GM12878 (cell line): ENCODE data around the gene UQCRQ. TPM values are rescaled to one million over a fixed set of nuclear protein-coding genes. Genes with fewer than 3 reads are reported as not detected.
A peak's percentile ranks its signal among the peaks of the same experiment; 100 is the strongest.

Experiments used
- ATAC-seq: fragments of 200-7000 bp; cut with Tn5 transposase; 3 replicates; pipeline ENCODE4 v1.9.1; 2020; ENCODE audit warnings: mild to moderate bottlenecking, moderate library complexity
- BruUV-seq: library from RNA; stranded (reverse); fragments of 400-500 nt; replicated peaks from 2 replicates; lab custom pipeline; 2021; lab: Mats Ljungman, UMichigan
- CTCF ChIA-PET: fragments of 300-600 bp; sonication (Branson Sonifier 250); formaldehyde crosslinking; extraction: SDS; loops from one replicate; lab custom pipeline; 2021; ENCODE audit warnings: inconsistent platforms; lab: Yijun Ruan, JAX
- POLR2A ChIA-PET: fragments of 350-600 bp; formaldehyde crosslinking; extraction: SDS; loops from one replicate; lab custom pipeline; 2021; ENCODE audit warnings: inconsistent platforms; lab: Charles Lee
- RAD21 ChIA-PET: fragments of 300-600 bp; sonication (Branson Sonifier 250); formaldehyde crosslinking; loops from one replicate; lab custom pipeline; 2023; ENCODE audit warnings: antibody characterized with exemption; ENCODE audit not compliant: unreplicated experiment; lab: Charles Lee
- SMC1A ChIA-PET: fragments of 300-600 bp; sonication (Branson Sonifier 250); formaldehyde crosslinking; loops from one replicate; lab custom pipeline; 2023; ENCODE audit not compliant: unreplicated experiment, uncharacterized antibody; lab: Charles Lee
- DNase-seq: peaks from one replicate; pipeline ENCODE4 v3.0.0-alpha.2; 2011; ENCODE audit warnings: low read depth, low spot score
- FAIRE-seq: peaks from 3 replicates; lab custom pipeline; 2011; peaks lifted over from hg19 to GRCh38; lab: Jason Lieb, UNC
- H2AFZ ChIP-seq: 2 replicates; pipeline ENCODE4 v1.6.0; 2011; ENCODE audit warnings: low read depth, low read length, control low read depth; ENCODE audit not compliant: control insufficient read depth
- H3K27ac ChIP-seq: 2 replicates; pipeline ENCODE4 v1.5.1; 2011; ENCODE audit warnings: control low read depth; ENCODE audit not compliant: control insufficient read depth, insufficient read depth
- H3K27me3 ChIP-seq, 2 experiments: replicated peaks in 1 of 2; 2 replicates each; pipeline versions ENCODE4 v1.6.0 to v1.6.1; 2011; ENCODE audit warnings: low read length in 1 of 2; ENCODE audit not compliant: control insufficient read depth in 2 of 2, insufficient read depth in 2 of 2
- H3K36me3 ChIP-seq, 2 experiments: 2 replicates each; pipeline ENCODE4 v1.5.1; 2011; ENCODE audit warnings: low read length in 1 of 2; ENCODE audit not compliant: control insufficient read depth in 2 of 2, insufficient read depth in 2 of 2
- H3K4me1 ChIP-seq: 2 replicates; pipeline ENCODE4 v1.6.1; 2011; ENCODE audit warnings: mild to moderate bottlenecking, low read length, moderate library complexity, mixed read lengths; ENCODE audit not compliant: control insufficient read depth, insufficient read depth
- H3K4me2 ChIP-seq: 2 replicates; pipeline ENCODE4 v1.6.0; 2011; ENCODE audit warnings: control low read depth; ENCODE audit not compliant: control insufficient read depth, insufficient read depth
- H3K4me3 ChIP-seq: fragments of 200-600 bp; sonication (generic); 2 replicates; pipeline ENCODE4 v1.5.1; 2016
- H3K79me2 ChIP-seq: 2 replicates; pipeline ENCODE4 v1.6.0; 2011; ENCODE audit warnings: low read length; ENCODE audit not compliant: control insufficient read depth, insufficient read depth
- H3K9ac ChIP-seq: 2 replicates; pipeline ENCODE4 v1.8.0; 2011; ENCODE audit warnings: low read length, control low read depth, mixed read lengths; ENCODE audit not compliant: control insufficient read depth, insufficient read depth
- H3K9me3 ChIP-seq: replicated peaks from 3 replicates; pipeline ENCODE4 v1.5.1; 2011; ENCODE audit warnings: mild to moderate bottlenecking, low read length; ENCODE audit not compliant: control insufficient read depth, insufficient read depth
- H4K20me1 ChIP-seq: 2 replicates; pipeline ENCODE4 v1.6.0; 2011; ENCODE audit not compliant: control insufficient read depth, insufficient read depth
- CTCF ChIP-seq, 3 experiments: IDR thresholded peaks in 2 of 3; conservative IDR thresholded peaks in 1 of 3; 2 replicates each; pipeline ENCODE4 v1.5.1; 2011; ENCODE audit warnings: low read depth in 3 of 3, low read length in 3 of 3, mild to moderate bottlenecking in 3 of 3, control low read depth in 2 of 3, moderate library complexity in 2 of 3, inconsistent platforms in 1 of 3, mixed read lengths in 1 of 3; ENCODE audit not compliant: control insufficient read depth in 2 of 3, insufficient read depth in 1 of 3; ENCODE audit errors: extremely low read depth in 1 of 3
- IKZF1 ChIP-seq: fragments of 450-650 bp; conservative IDR thresholded peaks from 2 replicates; pipeline ENCODE4 v1.6.1; 2017; ENCODE audit warnings: antibody characterized with exemption, mild to moderate bottlenecking
- PAX8 ChIP-seq: fragments of 450-650 bp; IDR thresholded peaks from 2 replicates; pipeline ENCODE4 v1.6.1; 2017; ENCODE audit warnings: mild to moderate bottlenecking, moderate library complexity
- RAD21 ChIP-seq: IDR thresholded peaks from 2 replicates; pipeline ENCODE4 v1.6.1; 2011; ENCODE audit warnings: mild to moderate bottlenecking, low read depth, low read length, moderate library complexity; ENCODE audit not compliant: insufficient read depth
- SMC3 ChIP-seq: IDR thresholded peaks from 2 replicates; pipeline ENCODE4 v1.6.1; 2011; ENCODE audit warnings: low read length, improper control_type of control experiment, borderline replicate concordance
- SREBF1 ChIP-seq: IDR thresholded peaks from 2 replicates; pipeline ENCODE4 v1.6.1; 2012; ENCODE audit warnings: mild to moderate bottlenecking, low read length
- USF2 ChIP-seq: IDR thresholded peaks from 2 replicates; pipeline ENCODE4 v1.6.1; 2011; ENCODE audit warnings: low read depth, low read length, improper control_type of control experiment, borderline replicate concordance
- YY1 ChIP-seq: IDR thresholded peaks from 2 replicates; pipeline ENCODE4 v1.6.1; 2011; ENCODE audit warnings: low read depth, mild to moderate bottlenecking, low read length
- WGBS: methylation state at CpG from one replicate; pipeline ENCODE4 v1.1.6; 2016; ENCODE audit warnings: low lambda C conversion rate; ENCODE audit not compliant: insufficient replicate concordance, insufficient coverage; ENCODE audit errors: missing lambda C conversion rate; 5-methylcytosine and 5-hydroxymethylcytosine counted together
- in situ Hi-C: fragments of 300-500 bp; cut with MboI; formaldehyde crosslinking; loops from 9 replicates; pipeline ENCODE4 v1.14.3; 2018; ENCODE audit warnings: mixed read lengths
- intact Hi-C: fragments of 100-400 bp; cut with micrococcal nuclease; formaldehyde crosslinking; loops from one replicate; pipeline ENCODE4 v1.14.2; 2022; ENCODE audit not compliant: unreplicated experiment
- polyA plus RNA-seq, 11 experiments: library from polyadenylated mRNA; depleted of rRNA in 4 of 11; unstranded in 6 of 11; stranded (reverse) in 5 of 11; fragments of >200 nt; fragmentation: Nextera tagmentation in 4 of 11; fragmentation: Illumina TruSeq in 1 of 11; extraction: Ambion mirVana in 4 of 11; extraction: Trizol in 1 of 11; gene quantifications; 1 replicate in 1 of 11; 2 replicates in 10 of 11; pipeline versions ENCODE4 v1.2.1 to v1.2.3, GENCODE V29; 2011 to 2016; ENCODE audit warnings: inconsistent platforms in 2 of 11, missing spikeins in 2 of 11, low read depth in 1 of 11
- total RNA-seq, 4 experiments: library from RNA; depleted of rRNA in 3 of 4; stranded (reverse); fragments of >200 nt in 3 of 4; fragmentation: Illumina TruSeq in 1 of 4; extraction: Trizol in 1 of 4; gene quantifications; 2 replicates each; pipeline versions ENCODE4 v1.2.1 to v1.2.3, GENCODE V29; 2013 to 2021

The UQCRQ gene
- total and polyA plus RNA-seq, 10 of the 15 experiments (the other 5 are each of a cell fraction or from before 2014, with no cell fraction given) = 121 to 1,579 (median 408) TPM

- TF ChIP-seq USF2 = no peak
Observed at GRCh38 chr5:132877938-132878337, 11.5 kb downstream of the UQCRQ start (continued).

- H3K9ac ChIP-seq = no peak overlapping the region
- POLR2A ChIA-PET = no interaction called here
- no peaks in the 10 kb centered on the region for H3K27me3 ChIP-seq
- intact Hi-C loops = loop anchor here (1.0 to 10.0 kb wide), 5 partner anchors 53 to 498 kb away; partner anchors contain the start of gene SHROOM1
- in situ Hi-C loops = loop anchor here (5.0 kb wide), 1 partner anchor 496 kb away; no protein-coding TSS in a partner anchor
- ATAC-seq (peak; percentile 96), FAIRE-seq (no peak), DNase-seq (no peak)
- no peak for TF ChIP-seq PAX8
- TF ChIP-seq RAD21 = peak; percentile 64
- TF ChIP-seq YY1 = 0 out of 2 replicates have a peak, but pooled peaks have one; percentile 18
- peak; percentile 25; the same call in 1 of the 2 replicates for TF ChIP-seq IKZF1
- TF ChIP-seq SREBF1 = no peak
- peak; percentile 61 to 78 (median 67) for TF ChIP-seq CTCF (IDR thresholded peaks at IDR 0.05 in 2 of 3, conservative IDR thresholded peaks at IDR 0.05 in 1 of 3; ENCODE audit: control insufficient read depth in 2 of 3, extremely low read depth in 1 of 3, insufficient read depth in 1 of 3, low read depth in 3 of 3, low read length in 3 of 3)
- TF ChIP-seq SMC3 = peak; percentile 76
- no peaks in the 10 kb centered on the region for H3K4me1 ChIP-seq
- no peak overlapping the region for H3K4me2 ChIP-seq
- H4K20me1 ChIP-seq = no peaks in the 10 kb centered on the region
- H3K36me3 ChIP-seq = peaks cover 4 to 11% of the 10 kb centered on the region in 2 experiments; a peak in 3 of 4 replicates
- BruUV-seq = no TSS peak
- SMC1A ChIA-PET = interaction anchor here (0.7 to 3.3 kb wide), 24 partner anchors 8 to 497 kb away, joined by 3 to 17 read pairs (median 4); partner anchors contain the start of genes LEAP2 and SHROOM1
- CTCF ChIA-PET = interaction anchor here (0.6 to 2.9 kb wide), 37 partner anchors 8 to 645 kb away, joined by 3 to 28 read pairs (median 5); partner anchors contain the start of genes GDF9, SHROOM1 and UQCRQ
- 48% methylated on average over 2 of the region's 2 CpGs for WGBS
- H3K4me3 ChIP-seq = no peak overlapping the region
- H3K9me3 ChIP-seq = no peaks in the 10 kb centered on the region
- RAD21 ChIA-PET = interaction anchor here (0.7 to 1.8 kb wide), 18 partner anchors 8 to 502 kb away, joined by 3 to 7 read pairs (median 4); partner anchors contain the start of genes GDF9, SHROOM1 and UQCRQ
- H2AFZ ChIP-seq = no peak overlapping the region
- no peak overlapping the region for H3K27ac ChIP-seq
- no peaks in the 10 kb centered on the region for H3K79me2 ChIP-seq
Observed at GRCh38 chr5:132883261-132883834, 16.9 kb downstream of the UQCRQ start.
